Activated CD4-positive, alpha-beta T cell treated with anti-CD3 and anti-CD28 coated beads, Interleukin-2, amount 50 U/mL, for 1 hour (primary cell): ENCODE data around the gene ZBTB34.
A peak's percentile ranks its signal among the peaks of the same experiment; 100 is the strongest.

ENCODE experiments used
- DNase-seq: peaks from one replicate; pipeline ENCODE4 v3.0.0-alpha.2; 2020

The ZBTB34 gene

DNA sequence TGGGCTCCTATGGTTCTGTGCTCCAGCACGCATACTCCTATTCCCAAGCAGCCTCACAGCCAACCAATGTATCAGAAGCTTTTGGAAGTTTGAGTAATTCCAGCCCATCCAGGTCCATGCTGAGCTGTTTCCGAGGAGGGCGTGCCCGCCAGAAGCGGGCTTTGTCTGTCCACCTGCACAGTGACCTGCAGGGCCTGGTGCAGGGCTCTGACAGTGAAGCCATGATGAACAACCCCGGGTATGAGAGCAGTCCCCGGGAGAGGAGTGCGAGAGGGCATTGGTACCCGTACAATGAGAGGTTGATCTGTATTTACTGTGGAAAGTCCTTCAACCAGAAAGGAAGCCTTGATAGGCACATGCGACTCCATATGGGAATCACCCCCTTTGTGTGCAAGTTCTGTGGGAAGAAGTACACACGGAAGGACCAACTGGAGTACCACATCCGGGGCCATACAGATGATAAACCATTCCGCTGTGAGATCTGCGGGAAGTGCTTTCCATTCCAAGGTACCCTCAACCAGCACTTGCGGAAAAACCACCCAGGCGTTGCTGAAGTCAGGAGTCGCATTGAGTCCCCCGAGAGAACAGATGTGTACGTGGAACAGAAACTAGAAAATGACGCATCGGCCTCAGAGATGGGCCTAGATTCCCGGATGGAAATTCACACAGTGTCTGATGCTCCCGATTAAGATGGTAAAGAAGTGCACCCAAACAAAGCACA lies 19.9 kb downstream of the ZBTB34 start:
- no peak for DNase-seq

DNA sequence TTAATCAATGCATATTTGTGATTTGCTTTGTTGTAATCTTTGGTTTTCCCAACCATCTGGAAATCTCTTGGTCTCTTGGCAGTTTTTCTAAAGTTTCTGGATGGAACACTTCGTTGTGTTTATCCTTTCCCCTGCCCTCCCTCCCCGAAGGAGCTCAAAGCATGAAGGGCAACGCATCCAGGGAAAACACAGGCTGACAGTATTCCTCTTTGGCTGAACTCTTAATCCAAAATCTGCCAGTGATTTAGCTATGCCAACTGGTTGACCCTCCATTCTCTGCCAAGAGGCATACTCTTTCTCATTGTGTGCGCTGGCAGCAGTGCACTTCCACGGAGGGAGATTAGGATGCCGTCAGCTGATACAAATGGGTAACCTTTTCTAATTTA lies 20.5 kb downstream of the ZBTB34 start:
- DNase-seq, result no peak

DNA sequence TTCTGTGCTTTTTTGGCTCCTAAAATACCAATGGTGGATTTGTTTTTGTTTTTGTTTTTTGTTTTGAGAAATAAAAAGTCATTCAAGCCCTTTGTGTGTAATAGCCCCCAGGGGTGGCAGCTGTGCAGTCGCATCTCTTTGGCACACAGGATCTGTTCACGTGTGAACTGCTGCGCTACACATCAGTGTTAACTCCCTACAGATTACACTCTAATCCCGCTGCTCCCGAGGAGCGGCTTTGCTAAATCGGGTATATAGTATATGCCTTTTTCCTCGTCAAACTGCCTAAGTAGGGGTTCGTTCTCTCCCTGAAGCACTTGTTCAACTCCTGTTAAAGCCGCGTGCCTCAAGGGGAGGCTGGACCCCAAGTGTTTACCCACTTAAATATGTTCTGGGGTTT lies 22.3 kb downstream of the ZBTB34 start:
- DNase-seq, result no peak

DNA sequence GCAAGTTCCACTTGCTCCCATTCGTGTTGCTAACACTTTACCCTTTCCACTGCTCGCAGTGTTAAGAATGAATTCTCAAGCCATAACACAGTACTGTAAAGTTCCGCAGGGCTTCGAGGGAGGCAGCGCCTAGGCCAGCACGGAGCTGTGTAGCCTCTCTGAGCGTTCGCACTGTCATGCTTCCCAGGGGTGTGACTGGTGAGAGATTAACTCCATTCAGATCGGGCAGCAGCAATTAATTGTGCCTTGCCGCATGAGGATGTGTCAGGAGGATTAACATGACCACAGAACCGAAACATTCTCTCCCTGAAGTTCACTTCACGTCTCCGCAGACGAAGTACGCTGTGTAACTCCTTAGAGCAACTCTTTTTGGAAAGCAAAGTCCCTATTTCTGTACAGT lies 23.2 kb downstream of the ZBTB34 start:
- no peak for DNase-seq

- DNase-seq, result no peak
These were observed 24.7 kb downstream of the ZBTB34 start for GRCh38 chr9:126885131-126885641.

DNA sequence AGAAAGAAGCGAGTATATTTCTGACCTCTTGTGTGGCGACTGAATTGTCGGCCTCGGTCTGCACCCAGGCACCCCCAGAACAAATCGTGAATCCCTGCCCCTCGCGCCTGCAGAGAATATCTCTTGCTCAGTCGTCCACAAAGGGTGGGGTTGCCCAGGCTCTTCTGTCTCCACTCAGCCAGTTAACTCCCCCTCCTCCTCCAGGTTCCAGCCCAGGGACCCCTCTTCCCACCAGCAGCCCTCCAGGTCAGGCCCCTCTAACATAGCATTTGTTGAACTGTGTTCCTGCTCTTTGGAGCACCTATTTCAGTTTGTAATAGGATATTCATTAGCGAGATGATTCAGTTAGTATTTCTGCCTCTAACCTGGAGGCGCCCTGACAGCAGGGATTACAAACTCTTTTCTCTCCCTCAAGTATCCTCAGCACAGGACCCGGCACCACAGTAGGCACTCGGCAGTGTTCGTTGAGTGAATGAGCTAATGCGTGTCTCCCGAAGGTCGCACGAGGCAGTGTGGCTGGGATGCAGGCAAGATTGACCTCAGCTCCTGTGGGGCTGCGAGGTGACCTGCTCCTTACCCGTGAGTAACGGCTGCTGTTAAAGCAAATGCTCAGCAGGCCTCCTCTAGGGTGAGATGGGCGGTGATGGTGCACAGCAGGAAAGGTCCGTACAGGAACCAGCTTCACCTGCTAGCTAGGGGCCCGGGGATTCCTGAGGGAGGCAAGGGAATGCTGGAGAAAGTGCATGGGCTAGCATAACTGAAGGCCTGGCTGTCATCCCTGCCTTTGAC lies 25.8 kb downstream of the ZBTB34 start:
- no peak for DNase-seq

DNA sequence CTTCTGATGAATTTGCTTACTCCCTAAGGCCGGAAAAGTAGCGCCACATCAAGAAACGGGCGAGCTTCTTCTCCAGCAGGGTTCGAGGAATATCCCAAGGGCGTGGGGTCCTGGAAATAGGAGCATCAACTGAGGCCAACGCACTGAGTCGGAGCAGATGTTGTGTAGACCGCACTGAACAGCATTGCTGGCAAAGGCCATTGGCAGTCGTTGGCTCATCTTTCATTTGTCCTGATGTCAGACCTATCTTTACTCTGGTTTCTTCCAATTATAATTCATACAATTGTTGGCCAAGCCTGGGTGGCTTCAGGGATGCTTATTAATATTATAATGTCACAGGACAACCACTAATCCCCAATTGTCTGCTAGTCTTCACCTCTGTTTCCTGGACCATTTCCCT lies 26.5 kb downstream of the ZBTB34 start:
- DNase-seq, result no peak

- no peak for DNase-seq
These were observed 31.2 kb downstream of the ZBTB34 start for GRCh38 chr9:126891676-126892075.

DNA sequence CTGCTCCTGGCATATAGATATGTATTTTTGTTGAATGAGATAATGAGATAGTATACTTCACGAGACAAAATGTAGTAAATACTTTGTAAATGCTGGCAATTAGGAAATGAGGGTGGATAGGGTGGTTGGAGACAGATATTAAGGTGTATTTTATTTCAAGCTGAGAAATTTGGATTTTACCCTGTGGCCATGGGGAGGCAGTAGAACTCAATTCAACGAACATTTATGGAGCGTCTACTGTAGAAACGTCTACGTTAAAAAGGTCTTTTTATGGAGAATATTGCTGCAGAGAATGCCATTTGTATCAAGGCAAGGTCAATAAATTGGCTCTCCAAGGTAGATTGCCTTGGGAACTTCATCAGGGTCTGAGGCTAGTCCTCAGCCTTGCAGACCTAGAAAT lies 32.6 kb downstream of the ZBTB34 start:
- DNase-seq, result no peak

GRCh38 chr9:126894052-126894603 lies 33.7 kb downstream of the ZBTB34 start:
- DNase-seq, result no peak

DNA sequence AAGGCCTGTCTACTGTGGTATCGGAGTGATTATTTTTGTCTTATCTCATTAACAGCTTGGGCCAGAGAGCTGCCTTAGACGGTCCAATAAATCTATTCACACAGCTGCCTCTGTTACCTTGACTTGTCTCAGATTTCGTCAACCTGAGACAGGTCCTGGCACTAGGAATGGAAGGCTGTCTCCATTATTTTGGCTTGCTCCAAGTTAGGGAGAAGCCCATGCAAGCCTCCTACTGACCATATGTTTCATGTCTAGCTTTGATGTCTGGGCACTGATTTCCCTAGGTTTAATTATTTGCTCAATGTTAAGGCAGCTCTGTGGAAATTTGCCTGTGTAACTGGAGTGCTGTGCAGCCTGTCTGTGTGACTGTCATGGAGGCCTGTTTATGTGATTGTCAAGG lies 41.8 kb downstream of the ZBTB34 start:
- DNase-seq, result no peak

DNA sequence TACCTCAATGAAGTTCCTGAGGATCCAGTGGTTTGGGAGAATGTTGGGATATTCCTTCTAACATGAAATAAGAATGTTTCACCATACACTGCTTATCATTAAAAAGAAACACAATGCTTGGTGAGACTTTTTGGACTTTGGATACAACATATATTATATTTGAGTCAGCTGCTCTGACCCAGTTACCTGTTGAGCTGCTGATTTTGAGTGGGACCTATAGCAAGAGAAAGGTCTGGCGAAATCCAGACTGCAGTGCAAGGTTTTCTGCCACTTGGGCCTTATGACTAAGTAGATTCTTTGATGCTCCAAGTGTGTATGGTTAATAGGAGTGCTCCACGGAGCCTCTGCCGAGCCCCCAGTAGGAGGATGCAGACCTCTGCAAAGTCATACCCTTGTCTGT lies 44.1 kb downstream of the ZBTB34 start:
- DNase-seq, result no peak

- DNase-seq, result no peak
These were observed 45.7 kb downstream of the ZBTB34 start for GRCh38 chr9:126906091-126906490.

GRCh38 chr9:126907058-126907457 lies 46.6 kb downstream of the ZBTB34 start:
- no peak for DNase-seq

GRCh38 chr9:126914458-126915280 lies 54.2 kb downstream of the ZBTB34 start, which contains the start of gene RALGPS1:
Gene RALGPS1 (plus strand): TSS chr9:126914782. CDS start chr9:126962290, 47,508 bp downstream.
- DNase-seq, result peak; percentile 84

- DNase-seq, result peak; percentile 51
These were observed 54.9 kb downstream of the ZBTB34 start for GRCh38 chr9:126915281-126915816.

- no peak for DNase-seq
These were observed 55.6 kb downstream of the ZBTB34 start for GRCh38 chr9:126915846-126916543.

DNA sequence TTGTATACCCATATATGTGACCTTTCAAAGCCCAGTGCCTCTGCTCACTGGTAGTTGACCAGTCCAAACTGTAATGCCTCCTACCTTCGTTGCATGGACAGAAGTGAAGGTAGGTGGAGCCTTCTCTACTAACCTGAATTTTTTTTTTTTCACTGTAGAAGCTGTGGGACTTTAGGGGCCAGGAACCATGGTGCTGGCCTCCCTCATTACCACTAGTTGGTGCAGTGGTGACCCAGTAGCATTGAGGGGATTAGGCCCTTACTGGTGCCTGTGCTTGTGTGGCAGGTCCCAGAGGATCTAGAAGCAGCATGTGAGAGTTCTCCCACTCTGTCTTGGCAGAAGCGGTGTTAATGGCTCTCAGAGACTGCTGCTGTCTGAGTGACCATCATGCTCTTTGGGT lies 56.5 kb downstream of the ZBTB34 start:
- no peak for DNase-seq

DNA sequence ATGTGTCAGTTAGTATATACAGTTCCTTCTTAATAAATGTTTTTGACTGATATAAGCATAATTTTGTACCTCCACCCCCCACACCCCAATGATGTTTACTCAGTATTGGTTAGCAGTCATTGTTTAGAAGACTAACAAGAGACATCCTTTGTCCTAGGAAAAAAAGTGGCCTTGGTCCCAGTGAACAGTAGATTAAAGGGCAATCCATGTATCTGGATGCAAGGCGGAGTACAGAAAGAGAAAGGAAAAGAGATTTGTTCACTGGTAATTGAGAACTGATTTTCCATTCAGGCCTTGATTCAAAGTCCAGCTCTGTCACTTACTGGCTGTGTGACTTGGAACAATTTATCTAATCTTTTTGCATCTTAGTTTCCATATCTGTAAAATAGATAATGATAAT lies 58.8 kb downstream of the ZBTB34 start:
- no peak for DNase-seq

GRCh38 chr9:126925876-126926275 lies 65.4 kb downstream of the ZBTB34 start:
- no peak for DNase-seq

DNA sequence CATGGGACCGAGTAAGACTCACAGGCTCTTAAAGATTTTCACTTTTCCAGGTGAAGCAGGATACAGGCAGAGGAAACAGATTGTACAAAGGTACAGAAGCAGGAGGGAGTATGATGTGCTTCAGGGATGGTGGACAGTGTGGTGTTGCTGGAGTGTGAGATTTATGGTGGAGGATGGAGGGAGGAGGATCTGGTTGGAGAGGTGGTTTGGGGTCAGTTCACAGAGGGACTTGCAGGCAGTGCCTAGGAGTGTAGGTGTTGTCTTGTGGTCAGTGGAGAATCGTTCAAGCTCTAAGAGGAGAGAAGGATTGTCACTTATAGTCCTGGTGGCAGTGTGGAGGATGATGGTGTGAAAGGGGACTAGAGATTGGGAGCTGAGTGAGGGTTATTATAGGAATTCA lies 65.9 kb downstream of the ZBTB34 start:
- DNase-seq, result no peak

- no peak for DNase-seq
These were observed 67.0 kb downstream of the ZBTB34 start for GRCh38 chr9:126927419-126927818.
